HG02943 (cell line): ENCODE data around the gene TBC1D16.

Experiments
- ATAC-seq: cut with Tn5 transposase; IDR thresholded peaks from one replicate; pipeline ENCODE4 v1.9.1; 2021; ENCODE audit warnings: mild to moderate bottlenecking, low read depth, moderate library complexity; ENCODE audit not compliant: unreplicated experiment

TBC1D16 gene

DNA sequence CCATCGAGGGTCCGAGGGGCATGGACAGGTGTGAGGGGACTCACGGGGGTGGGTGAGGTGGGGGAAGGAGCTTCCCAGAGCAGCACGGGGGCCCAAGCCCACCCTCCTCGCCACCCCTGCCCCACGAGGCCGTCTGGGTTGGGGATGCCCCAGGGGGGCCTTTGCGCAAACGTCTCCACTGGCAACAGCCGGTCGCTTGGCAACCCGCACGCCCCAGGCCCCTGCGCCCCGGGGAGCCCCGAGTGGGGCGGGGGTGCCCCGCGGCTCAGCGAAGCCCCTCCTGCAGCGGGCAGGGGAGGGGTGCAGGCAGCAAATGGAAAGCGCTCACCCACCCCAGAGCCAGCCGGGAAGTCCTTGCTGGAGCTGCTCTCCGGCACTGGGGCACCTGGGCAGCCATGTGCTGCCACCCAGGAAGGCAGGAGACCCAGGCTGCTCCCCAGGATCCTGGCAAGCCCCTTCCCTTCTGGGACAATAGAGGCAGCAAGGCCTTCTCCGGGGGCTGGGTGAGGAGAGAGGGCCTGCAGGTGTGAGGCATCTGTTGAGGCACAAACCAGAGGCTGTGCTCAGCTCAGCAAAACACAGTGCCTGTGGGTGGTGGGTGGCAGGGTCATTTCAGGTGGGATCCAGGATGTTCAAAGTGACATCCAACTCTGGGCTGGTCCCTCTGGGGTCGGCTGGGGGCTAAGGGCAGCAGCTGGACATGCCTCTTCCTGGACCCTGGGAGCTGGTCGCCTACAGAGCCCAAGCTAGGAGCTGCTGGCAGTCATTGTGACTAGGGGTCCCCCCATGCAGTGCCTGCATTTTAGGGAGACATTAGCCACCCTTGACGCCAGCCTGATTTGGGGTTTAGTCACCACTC lies 115.6 kb downstream of the TBC1D16 start:
- ATAC-seq: no peak

DNA sequence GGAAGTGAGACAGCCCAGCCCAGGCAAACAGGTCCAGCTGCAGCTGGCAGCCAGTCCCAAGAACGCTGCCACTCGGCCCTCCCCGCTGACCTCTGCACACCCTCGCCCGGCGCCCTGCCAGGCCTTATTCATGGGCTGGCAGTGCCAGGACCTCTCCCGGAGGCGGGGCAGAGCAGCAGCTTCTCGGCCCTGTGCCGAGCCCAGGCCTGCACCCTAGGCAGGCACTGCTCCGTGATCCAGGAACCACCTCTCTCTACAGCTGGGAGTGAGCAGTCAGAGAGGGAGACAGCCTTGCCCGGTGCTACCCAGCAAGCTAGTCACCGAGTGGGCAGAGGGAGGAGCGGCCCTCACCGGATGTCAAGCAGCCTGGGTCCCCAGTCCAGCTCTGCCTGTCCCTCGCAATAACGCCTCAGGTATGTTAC lies 116.5 kb downstream of the TBC1D16 start:
- ATAC-seq: no peak

DNA sequence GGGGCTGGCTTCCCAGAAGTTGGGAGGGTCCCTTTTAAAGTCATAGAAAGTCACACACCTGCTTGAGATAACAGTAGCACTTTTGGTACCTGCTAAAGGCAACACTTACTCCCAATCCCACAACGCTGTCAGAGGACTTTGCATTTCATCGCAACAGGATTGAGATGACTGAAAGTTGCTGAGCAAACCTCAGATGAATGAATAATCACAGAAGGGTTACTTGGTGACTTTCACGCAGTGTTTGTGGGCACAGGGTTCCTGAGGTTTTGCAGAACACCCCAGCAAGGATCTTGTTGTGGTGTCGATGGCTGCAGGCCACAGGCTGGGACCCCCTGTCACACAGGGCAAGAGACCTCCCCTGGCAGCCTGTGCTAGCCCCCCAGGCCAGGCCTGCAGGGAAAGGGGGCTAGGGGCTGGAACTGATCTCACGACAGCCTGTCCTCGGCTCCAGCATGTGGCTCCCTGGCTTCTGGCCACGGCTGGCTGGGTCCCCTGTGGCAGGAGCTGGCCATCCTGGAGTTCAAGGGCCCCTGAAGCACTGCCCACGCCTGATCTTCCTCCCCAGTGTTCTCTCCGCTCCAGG lies 117.0 kb downstream of the TBC1D16 start:
- no peak for ATAC-seq

DNA sequence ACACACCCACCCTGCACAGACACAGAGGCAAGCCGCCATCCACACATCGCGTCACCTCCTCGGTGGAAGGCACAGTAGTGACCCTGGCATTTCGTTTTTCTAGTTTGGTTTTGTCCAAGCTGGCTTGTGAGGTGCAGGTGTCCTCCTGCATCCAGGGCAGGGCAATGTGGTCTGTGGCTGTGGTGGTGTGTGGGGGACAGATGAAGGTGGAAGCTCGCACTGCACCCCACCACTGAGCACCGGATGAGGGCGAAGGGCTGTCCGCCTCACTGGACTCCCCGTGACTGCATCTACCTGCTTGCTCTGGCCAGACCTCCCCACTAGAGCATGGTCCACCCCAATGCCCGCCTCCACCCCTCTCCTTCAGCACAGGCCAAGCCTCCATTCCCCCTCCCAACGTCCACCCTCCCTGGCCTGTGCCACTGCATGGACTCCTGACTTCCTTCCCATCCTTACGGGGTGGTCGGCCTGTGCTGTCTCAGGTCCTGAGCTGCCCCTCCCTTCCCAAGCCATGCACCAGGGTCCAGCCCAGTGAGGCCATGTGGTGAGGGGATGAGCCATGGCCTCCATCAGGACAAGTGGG lies 117.7 kb downstream of the TBC1D16 start:
- ATAC-seq: no peak

DNA sequence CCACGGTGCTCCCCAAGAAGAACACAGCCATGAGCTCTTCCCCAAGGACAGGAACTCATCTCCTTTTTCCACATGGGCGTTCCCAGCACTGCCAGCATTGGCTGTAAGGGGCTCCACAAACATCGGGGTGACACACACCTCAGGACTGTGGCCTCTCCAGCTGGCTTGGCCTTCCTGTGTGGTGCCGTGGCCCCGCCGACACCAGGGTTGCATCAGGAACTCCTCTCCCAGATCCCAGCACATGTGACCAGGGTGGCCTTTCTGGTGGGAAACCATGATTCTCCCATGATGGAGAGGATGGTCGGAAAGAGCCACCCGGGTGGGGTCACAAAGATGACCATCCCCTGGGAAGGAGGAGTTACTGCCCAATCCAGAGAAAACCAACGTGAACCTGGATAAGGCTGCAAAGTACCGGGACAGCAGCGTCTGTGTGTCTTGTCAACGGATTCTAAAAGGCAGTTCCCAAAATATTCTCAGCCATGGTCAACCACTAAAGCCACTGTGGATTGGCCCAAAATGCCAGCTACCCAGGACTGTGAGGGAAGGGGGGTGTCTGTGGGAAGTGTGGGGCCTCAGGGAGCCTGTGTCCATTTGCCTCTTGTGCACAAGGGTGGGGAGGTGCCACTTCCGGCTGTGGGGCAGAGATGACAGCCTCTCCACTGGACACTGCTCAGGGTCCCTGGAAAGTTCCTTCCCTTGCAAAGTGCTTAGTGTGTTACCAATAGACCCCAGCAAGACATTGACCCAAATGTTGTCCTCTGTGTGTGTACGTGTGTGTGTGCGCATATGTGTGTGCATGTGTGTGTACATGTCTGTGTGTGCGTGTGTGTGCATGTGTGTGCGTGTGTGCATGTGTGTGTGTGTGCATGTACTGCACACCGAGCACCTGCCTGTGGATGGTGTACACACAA lies 118.4 kb downstream of the TBC1D16 start:
- no peak for ATAC-seq

DNA sequence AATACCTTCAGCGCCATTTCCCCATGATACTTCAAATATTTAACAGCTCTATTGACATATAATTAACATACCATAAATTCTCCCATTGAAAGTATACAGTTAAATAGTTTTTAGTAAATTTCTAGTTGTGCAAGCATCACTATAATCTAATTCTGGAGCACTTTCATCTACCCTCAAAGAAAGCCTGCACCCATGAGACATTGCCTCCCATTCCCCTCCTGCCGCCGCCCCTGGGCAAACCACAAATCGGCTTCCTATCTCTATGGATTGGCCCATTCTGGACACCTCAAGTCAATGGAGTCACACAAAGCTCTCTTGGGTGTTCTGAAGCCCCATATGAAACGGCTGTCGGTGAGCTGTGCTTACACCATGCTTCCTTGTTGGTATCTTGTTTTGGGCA lies 119.2 kb downstream of the TBC1D16 start:
- ATAC-seq: no peak

DNA sequence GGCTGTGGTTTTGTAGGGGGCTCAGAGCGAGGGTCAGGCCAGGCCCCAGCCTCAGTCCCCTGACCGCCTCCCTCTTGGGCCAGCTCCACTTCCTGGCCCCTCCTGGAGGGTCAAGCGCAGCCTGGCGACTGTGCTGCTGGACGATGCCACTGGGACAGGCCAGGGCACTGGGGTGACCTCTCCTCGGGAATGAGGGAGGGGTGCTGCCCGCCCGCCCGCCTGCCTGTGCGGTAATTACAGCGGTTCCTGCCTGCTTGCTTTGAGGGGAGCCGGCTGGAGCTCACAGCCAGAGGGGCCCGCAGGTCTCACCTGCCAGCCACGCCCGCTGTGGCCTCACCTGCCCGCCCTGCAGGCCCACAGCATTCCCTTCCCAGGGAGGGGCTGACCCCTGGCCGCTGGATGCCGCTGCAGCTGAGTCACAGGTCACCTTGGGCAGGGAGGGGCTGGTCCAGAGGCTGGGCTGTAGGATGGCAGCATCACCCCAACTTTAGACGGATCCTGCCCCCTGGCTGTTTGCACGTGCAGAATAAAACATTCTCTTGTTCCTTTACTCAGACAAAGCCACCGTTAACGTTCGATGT lies 119.7 kb downstream of the TBC1D16 start:
- no peak for ATAC-seq

DNA sequence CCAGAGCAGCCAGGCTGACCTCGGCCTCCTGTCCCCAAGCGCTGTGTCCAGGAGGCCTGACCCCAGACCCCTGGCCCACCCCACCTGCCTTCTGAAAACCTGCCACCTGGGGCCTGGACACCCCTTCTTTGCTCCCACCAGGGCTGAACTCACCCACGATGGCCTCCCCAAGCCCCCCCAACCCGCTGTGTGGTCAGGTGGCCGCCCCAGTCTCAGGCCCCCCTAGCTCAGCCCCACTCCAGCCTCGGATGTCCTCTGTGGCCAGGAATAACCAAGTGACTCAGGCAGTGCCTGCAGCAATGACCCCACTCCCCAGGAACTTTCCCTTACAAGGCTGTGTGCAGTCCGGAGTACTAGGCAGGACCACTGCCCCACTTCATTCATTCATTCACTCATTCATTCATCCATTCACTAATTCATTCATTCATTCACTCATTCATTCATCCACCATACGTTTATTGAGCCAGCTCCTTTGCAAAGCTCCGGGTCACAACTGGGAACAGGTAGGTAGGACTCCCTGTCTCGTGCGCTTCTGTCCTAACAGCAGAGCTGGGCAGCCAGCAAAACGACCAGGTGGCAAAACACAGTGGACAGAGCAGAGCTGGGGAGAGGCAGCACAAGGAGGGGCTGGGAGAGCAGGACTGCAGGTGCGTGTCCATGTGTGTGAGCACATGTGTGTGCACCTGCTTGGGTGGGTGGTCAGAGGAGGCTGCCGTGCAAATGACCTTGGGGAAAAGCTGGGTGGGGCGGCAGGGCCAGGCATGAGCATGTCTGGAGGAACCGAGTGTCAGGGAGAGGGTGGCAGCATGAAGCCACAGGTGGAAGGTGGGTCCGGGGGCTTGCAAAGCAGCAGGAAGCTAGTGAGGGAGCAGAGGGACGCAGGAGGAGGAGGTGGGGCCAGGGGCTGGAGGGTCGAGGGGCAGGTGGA lies 120.6 kb downstream of the TBC1D16 start:
- no peak for ATAC-seq

DNA sequence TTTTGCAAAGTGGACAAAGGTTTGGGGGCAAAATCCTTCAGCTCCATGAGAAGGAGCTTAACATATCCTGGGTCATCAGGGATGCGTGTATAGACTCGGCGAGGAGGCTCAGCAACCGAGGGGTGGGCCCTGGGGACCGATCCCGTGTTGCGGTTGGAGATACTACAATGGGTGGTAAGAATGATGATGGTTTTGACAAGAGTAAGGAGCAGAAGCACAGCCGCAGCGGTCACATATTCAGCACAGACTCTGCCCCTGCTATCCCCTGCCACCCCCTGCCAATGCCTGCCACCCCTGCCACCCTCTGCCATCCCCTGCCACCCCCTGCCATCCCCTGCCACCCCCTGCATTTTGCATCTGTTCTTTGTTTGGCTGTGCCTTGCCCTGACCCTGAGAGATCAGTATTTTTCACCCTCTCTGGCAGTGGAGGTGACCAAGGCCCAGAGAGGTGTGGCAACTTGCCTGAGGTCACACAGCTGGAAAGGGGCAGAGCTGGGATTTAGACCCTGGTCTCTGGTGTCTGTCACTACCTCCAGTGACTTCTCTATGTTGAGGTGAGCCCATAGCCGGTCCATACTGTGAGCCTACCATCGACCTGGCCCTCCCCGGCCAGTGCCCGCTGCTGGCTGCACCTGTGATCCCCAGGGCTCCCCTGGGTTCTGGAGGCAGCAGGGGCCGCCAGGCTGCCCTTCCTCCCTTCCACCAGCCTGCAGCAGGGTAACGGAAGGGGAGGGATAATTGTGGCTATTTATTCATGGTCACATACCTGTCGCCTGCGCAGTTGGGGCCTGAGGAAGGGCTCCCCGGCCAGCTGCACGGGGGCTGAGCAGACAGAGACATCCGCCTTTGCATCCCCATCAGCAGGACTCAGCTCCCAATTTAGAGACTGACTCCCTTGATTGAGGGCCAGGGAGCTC lies 121.5 kb downstream of the TBC1D16 start:
- ATAC-seq: no peak

DNA sequence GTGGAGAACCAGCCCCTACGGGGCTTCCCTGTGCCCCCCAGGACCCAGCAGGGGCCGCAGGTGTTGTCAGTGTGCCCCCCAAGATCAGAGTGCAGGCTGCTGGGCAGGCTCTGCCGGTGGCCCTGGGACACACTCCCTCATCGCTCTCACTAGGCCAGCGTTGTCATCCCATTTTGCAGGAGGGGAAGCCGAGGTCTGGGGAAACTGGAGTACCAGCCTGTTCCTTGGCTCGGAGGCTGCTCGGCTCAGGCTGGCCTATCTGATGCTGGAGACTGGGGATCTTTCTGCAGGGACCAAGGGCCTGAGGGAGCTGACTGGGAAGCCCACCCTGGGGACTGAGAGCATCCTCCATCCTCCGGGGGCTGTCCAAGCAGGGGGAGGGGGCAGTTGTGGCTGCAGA lies 122.2 kb downstream of the TBC1D16 start:
- no peak for ATAC-seq

DNA sequence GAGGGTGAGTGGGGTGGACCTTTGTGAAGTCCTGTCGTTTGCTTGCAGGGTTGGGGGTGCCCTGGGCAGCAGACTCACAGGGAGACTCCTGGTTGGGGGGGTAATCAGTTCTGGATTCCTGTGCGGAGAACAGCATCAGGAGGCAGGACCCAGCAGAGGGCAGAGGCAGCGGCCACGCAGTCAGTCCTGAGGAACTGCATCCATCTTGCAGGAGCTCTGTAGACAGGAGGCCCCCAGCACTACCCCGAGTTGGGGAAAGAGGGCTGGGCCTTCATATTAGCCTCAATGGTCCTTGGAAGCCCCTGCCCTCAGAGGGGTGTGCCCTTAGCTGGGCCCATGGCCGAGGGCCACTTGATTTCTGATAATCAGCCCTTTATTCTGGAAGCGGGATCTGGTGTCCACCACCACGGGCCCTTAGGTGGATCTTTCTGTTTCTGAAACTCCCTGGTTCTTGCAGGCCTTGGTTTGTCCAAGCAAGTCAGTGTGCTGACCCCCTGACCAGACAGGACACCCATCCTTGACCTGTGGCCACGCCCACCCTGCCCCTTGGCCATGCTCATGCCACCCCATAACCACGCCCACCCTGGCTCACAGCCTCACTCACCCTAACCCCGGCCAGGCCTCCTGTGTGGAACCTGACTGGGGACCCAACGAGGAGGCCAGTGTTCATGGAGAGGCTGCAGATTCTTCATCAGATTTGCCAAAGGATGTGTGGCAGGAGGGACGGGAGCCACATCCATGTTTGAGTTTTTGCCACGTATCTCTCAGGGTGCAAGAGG lies 122.9 kb downstream of the TBC1D16 start:
- ATAC-seq: no peak

DNA sequence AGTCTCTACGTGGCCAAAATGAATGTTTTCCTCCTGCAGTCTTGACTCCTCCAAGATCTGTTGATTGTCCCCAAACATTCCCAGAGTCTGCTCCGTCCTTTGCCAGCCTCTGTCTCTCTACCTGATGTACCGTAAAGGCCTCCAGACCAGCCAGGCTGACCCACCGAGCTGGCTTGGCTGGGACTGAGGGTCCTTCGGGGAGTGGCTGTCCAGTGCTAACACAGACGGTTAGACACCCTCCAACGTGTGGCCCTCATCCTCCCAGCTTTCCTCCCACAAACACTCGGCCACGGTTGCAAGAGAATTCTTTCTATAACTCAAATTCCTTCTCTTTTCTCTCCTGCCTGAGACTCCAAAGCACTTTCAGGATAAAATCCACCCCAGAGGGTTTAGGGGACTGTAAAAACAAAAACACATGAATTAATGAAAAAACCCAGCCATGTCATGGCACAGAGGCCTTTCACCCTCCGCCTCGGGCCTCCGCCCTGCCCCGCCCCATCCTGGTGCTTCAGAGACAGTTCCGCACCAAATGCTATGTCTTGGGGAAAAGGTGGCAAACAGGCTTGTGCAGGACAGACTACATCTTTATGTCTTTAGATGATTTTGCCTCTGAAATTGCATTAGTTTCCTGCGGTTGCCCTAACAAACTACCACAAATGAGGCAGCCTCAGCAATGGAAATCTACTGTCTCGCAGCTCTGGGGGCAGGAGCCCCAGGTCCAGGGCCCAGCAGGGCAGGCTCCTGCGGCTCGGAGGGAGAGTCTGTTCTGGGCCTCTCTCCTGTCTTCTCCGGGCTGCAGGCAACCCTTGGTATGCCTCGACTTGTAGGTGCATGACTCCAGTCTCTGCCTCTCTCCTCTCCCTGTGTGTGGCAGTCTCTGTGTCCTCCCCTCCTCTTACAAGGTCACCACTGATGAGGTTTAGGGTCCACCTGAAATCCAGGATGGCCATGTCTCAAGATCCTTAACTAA lies 124.0 kb downstream of the TBC1D16 start:
- no peak for ATAC-seq

DNA sequence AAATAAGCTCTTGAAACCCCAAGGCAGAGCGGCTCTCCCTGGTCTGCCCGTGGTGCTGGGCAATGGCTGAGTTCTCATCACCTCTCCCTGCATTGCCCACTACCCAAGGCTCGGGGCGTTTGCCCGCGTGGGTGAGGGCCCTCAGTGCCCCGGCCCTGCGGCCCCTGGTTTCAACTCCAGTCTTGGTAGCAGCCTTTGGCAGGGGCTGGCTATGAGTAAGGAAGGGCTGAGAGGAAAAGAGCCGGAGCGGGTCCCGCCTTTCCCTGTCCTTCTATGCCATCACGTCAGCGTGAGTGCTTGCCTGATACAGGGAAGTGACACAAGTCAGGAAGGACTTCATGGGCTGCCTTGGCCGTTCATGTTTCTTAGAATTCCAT lies 124.7 kb downstream of the TBC1D16 start:
- no peak for ATAC-seq

DNA sequence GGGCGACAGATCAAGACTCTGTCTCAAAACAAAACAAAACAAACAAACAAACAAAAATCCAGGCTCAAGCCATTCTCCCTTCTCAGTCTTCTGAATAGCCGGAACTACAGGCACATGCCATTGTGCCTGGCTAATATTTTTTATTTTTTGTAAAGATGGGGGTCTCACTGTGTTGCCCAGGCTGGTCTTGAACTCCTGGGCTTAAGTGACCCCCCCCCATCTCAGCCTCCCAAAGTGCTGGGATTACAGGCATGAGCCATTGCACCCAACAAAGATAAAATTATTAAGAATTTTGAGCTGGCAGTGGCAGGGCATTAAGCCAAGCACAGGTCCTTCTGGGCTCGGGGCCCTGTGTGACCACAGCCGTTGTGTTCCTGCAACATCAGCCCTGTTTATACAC lies 126.6 kb downstream of the TBC1D16 start:
- no peak for ATAC-seq

DNA sequence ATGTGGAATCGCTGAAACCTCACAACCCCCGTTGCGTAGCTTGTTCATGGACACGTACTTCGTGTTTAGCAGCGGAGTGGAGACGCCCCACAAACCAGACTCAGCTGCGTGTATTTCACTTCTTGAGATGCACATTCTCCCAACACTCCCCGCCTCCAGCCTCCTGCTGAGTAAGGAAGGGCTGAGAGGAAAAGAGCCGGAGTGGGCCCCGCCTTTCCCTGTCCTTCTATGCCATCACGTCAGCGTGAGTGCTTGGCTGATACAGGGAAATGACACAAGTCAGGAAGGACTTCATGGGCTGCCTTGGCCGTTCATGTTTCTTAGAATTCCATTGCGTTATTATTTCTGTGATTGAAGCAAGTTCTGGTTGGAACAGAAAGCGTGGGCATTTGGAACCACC lies 127.8 kb downstream of the TBC1D16 start:
- no peak for ATAC-seq

DNA sequence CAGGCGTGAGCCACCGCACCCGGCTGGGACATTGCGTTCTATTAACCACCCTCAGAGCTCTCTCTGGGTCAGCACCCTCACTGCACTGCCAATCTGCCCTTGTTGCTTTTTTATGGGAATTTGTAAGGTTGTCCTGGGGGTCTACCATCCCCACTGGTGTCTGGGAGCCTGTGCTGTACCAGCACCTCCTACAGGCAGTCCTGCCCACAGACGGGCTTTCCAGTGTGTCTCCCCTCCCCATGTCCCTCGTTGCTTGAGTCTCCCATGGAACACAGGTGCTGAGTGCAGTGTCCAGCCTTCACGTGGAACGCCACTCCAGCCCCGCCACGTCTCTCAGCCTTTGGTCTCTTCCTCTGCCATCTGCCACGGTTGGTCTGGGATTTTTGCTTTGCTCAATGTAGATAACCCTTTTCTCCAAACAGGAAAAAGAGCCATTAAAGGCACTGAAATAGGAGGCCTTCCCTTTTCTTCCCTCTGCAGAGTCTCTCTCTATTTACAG lies 128.4 kb downstream of the TBC1D16 start:
- no peak for ATAC-seq
